ENCODE data around the gene TMEM260. TPM values are rescaled to one million over a fixed set of nuclear protein-coding genes. Genes with fewer than 3 reads are reported as not detected.

The TMEM260 gene
- total and polyA plus RNA-seq, 2 donors (not counting 3 experiments of a cell fraction or from before 2014, with no cell fraction given): 9.1 to 16.2 TPM

DNA sequence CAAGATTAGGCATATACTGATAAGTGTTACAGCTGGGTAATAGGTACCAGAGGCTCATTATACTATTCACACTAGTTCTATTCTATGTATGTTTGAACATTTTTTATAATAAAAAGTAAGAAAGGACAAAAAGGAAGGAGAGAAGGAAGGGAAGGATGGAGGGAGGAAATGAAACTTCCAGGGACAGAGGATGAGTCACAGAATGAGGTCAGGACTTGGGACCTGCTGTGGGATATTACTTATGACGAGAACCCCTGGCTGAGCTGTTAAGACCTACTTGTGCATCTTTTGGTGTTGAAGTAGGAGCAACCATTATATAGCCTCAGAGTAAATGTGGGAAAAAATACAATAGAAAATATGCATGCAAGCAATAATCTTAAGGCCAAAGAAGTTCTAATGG lies 16.7 kb upstream of the TMEM260 start:
- no peak for DNase-seq (ENCODE audit: low read depth, low spot score)
- TF ChIP-seq JUN (IDR thresholded peaks at IDR 0.05; ENCODE audit: borderline replicate concordance, insufficient read depth, insufficient read length, low read depth) (peak; percentile 17), FOS (IDR thresholded peaks at IDR 0.05; ENCODE audit: borderline replicate concordance, insufficient read depth, low read length) (peak; percentile 54), MYC (IDR thresholded peaks at IDR 0.05; ENCODE audit: low read depth, low read length) (no peak)
- H3K27ac ChIP-seq (ENCODE audit: insufficient read depth, low read depth, low read length): no peak overlapping the region
- H3K9me1 ChIP-seq (replicated peaks; ENCODE audit: control insufficient read depth, extremely low read depth, insufficient read depth, low read length): no peaks in the 10 kb centered on the region
- dilution Hi-C loops (cut with MboI; ENCODE audit: extremely low pct_ligation_motif_present, low sequenced_read_pairs) (no loop called here), intact Hi-C loops (cut with micrococcal nuclease) (no loop called here)
- H3K4me2 ChIP-seq (ENCODE audit: insufficient read depth, low read length): no peak overlapping the region
- no peak for FAIRE-seq
- no peaks in the 10 kb centered on the region for H4K20me1 ChIP-seq (replicated peaks; ENCODE audit: control insufficient read depth, extremely low read depth, insufficient read depth, low read length)
- no peak overlapping the region for H3K9ac ChIP-seq (replicated peaks; ENCODE audit: extremely low read depth, insufficient read depth, low read length)
- no peaks in the 10 kb centered on the region for H3K36me3 ChIP-seq (ENCODE audit: control insufficient read depth in 2 of 2, extremely low read depth in 1 of 2, insufficient read depth in 2 of 2, low read length in 2 of 2)
- no peaks in the 10 kb centered on the region for H3K4me1 ChIP-seq (ENCODE audit: control insufficient read depth, extremely low read depth, insufficient read depth, low read length)
- no peak overlapping the region for H3K4me3 ChIP-seq (replicated peaks in 1 of 3; ENCODE audit: insufficient read depth in 1 of 3, low read depth in 1 of 3, low read length in 3 of 3)
- H3K9me3 ChIP-seq (replicated peaks; ENCODE audit: control insufficient read depth, insufficient read depth, low read length): no peaks in the 10 kb centered on the region
- peaks cover 3 to 6% of the 10 kb centered on the region in 2 experiments for H3K27me3 ChIP-seq (ENCODE audit: control insufficient read depth in 2 of 2, insufficient read depth in 2 of 2, low read length in 2 of 2)
- POLR2A ChIA-PET: no interaction called here
- CTCF ChIA-PET: interaction anchor here (1.3 kb wide), 1 partner anchor 30 kb away, joined by 3 read pairs; no protein-coding TSS in a partner anchor
- H3K79me2 ChIP-seq (ENCODE audit: control insufficient read depth, insufficient read depth, low read length): no peaks in the 10 kb centered on the region
- no TSS peak for BruUV-seq (replicated peaks)
- no peak overlapping the region for H2AFZ ChIP-seq (ENCODE audit: low read depth, low read length)

- Histone ChIP-seq H3K4me2 (ENCODE audit: insufficient read depth, low read length) (no peak overlapping the region), H2AFZ (ENCODE audit: low read depth, low read length) (no peak overlapping the region), H3K4me3 (replicated peaks in 1 of 3; ENCODE audit: insufficient read depth in 1 of 3, low read depth in 1 of 3, low read length in 3 of 3) (no peak overlapping the region), H3K36me3 (ENCODE audit: control insufficient read depth in 2 of 2, extremely low read depth in 1 of 2, insufficient read depth in 2 of 2, low read length in 2 of 2) (no peaks in the 10 kb centered on the region), H3K79me2 (ENCODE audit: control insufficient read depth, insufficient read depth, low read length) (no peaks in the 10 kb centered on the region), H3K27me3 (ENCODE audit: control insufficient read depth in 2 of 2, insufficient read depth in 2 of 2, low read length in 2 of 2) (peaks cover 3 to 10% of the 10 kb centered on the region in 2 experiments), H3K9me3 (replicated peaks; ENCODE audit: control insufficient read depth, insufficient read depth, low read length) (no peaks in the 10 kb centered on the region), H4K20me1 (replicated peaks; ENCODE audit: control insufficient read depth, extremely low read depth, insufficient read depth, low read length) (no peaks in the 10 kb centered on the region), H3K27ac (ENCODE audit: insufficient read depth, low read depth, low read length) (no peak overlapping the region), H3K9ac (replicated peaks; ENCODE audit: extremely low read depth, insufficient read depth, low read length) (no peak overlapping the region), H3K4me1 (ENCODE audit: control insufficient read depth, extremely low read depth, insufficient read depth, low read length) (no peaks in the 10 kb centered on the region), H3K9me1 (replicated peaks; ENCODE audit: control insufficient read depth, extremely low read depth, insufficient read depth, low read length) (no peaks in the 10 kb centered on the region)
- DNase-seq (ENCODE audit: low read depth, low spot score) (no peak), FAIRE-seq (no peak)
- intact Hi-C loops (cut with micrococcal nuclease): no loop called here
- CTCF ChIA-PET: no interaction called here
- POLR2A ChIA-PET: no interaction called here
- BruUV-seq (replicated peaks): no TSS peak
- no peak for TF ChIP-seq JUN (IDR thresholded peaks at IDR 0.05; ENCODE audit: borderline replicate concordance, insufficient read depth, insufficient read length, low read depth)
- TF ChIP-seq POLR2A (IDR thresholded peaks at IDR 0.05; ENCODE audit: low read depth, low read length): no peak
- TF ChIP-seq EZH2 (IDR thresholded peaks at IDR 0.05; ENCODE audit: borderline replicate concordance, low read depth, low read length, severe bottlenecking): no peak
- TF ChIP-seq FOS (IDR thresholded peaks at IDR 0.05; ENCODE audit: borderline replicate concordance, insufficient read depth, low read length): no peak
- TF ChIP-seq MYC (IDR thresholded peaks at IDR 0.05; ENCODE audit: low read depth, low read length): no peak
- TF ChIP-seq CTCF (IDR thresholded peaks at IDR 0.05; ENCODE audit: extremely low read depth in 1 of 2, insufficient read depth in 1 of 2, low read depth in 1 of 2, low read length in 2 of 2): no peak
- TF ChIP-seq MAX (IDR thresholded peaks at IDR 0.05; ENCODE audit: insufficient read depth, insufficient read length): no peak
- TF ChIP-seq POLR2AphosphoS5 (IDR thresholded peaks at IDR 0.05; ENCODE audit: insufficient read depth, low read depth, low read length): no peak
- no peak for TF ChIP-seq GATA2 (IDR thresholded peaks at IDR 0.05; ENCODE audit: insufficient read depth, insufficient read length, low read depth, low read length)
- dilution Hi-C loops (cut with MboI; ENCODE audit: extremely low pct_ligation_motif_present, low sequenced_read_pairs): no loop called here
Observed at GRCh38 chr14:56569174-56569573, 10.4 kb upstream of the TMEM260 start.
